Measurements from ENCODE around the gene IL6ST.
A peak's percentile ranks its signal among the peaks of the same experiment; 100 is the strongest.
"Not testable (repeated sequence)": the region's sequence is repeated elsewhere in the genome, so short reads cannot be mapped to it uniquely, and the experiment has no call there.

The IL6ST gene

DNA sequence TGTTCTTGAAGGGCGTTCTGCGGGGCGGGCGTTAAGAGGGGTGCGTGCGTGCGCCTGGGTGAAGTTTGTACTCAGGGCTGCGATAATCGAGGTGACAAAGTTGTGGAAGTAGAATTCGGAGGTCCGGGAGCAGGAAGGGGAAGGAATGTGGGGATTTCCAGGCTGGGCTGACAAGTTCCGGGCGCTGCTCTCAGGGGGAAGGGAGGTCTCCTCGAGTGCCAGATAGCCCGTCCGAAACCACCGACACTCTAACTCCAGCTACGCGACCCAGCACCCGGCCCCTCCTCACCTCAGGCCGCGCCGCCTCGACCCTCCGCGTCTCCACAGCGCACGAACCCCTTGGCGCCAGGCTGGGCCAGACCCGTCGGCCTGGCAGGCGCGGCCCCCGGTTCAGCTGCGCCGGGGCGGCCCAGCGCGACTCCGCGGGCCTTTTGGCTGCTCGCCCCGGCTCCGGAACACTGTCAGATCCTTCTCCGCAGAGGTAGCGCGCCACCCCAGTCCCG is at the start of gene IL6ST:
Gene IL6ST, minus strand, starts transcription at position 469 of the 503 bp plus-strand sequence. CDS start 18,685 bp downstream, outside the sequence.
- peak within 1 kb of the TSS; percentile 82 for H3K4me3 ChIP-seq (ENCODE audit: low read length)

DNA sequence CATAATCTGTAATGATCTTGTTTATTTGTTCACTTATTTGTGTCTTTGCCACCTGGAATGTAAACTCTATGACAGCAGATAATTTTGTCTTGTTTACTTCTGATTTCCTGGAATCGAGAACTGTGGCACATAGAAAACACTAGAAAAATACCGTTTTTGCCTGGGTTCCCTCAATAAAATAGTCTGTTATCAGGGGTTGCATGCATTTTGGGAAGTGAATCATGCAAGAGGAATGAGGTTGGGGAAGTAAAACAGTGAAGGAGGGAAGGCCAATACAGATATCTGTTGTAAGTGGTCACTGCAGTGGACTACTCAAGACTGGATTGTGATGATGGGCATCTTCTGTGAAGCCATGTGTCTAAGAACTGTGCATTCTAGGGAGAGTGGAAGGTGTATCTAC is 45.2 kb upstream of the IL6ST start:
- no peak for TF ChIP-seq ZNF274 (IDR thresholded peaks at IDR 0.05; ENCODE audit: low read depth, low read length)

More for the DNA sequence above, at the start of gene IL6ST:
- no peak for TF ChIP-seq ZNF274 (IDR thresholded peaks at IDR 0.05; ENCODE audit: low read depth, low read length)

DNA sequence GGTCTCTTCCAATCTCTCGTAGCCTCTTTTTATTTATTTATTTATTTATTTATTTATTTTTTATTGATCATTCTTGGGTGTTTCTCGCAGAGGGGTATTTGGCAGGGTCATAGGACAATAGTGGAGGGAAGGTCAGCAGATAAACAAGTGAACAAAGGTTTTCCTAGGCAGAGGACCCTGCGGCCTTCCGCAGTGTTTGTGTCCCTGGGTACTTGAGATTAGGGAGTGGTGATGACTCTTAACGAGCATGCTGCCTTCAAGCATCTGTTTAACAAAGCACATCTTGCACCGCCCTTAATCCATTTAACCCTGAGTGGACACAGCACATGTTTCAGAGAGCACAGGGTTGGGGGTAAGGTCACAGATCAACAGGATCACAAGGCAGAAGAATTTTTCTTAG is 43.4 kb upstream of the IL6ST start:
- not testable (repeated sequence) for H3K4me3 ChIP-seq (ENCODE audit: low read length)

More for the DNA sequence above, 45.2 kb upstream of the IL6ST start:
- H3K4me3 ChIP-seq (ENCODE audit: low read length), result no peak overlapping the region

DNA sequence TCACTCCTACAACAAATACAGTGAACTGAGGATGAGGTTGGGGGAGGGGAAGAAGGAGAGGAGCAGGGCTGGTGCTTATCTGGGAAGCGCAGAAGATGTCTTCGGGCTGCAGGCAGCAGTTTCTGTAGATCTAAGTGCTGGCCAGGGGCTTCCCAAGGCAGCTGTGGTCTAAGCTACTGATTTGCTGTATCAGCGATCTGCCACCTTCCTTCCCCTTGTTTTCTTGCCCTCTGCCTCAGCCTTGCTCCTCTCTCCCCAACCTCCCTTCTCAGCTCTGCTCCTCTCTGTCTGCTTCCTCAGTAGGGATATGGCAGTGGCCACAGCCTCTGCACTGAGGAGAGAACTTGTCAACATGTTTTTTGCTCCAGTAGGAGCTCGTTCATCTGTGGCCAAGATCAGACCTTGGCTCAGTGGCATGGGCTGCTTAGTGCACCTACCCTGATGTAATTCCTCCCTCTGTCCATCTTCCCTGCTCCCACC is 42.8 kb upstream of the IL6ST start:
- no peak for TF ChIP-seq ZNF274 (IDR thresholded peaks at IDR 0.05; ENCODE audit: low read depth, low read length)
- no peak overlapping the region for H3K4me3 ChIP-seq (ENCODE audit: low read length)

DNA sequence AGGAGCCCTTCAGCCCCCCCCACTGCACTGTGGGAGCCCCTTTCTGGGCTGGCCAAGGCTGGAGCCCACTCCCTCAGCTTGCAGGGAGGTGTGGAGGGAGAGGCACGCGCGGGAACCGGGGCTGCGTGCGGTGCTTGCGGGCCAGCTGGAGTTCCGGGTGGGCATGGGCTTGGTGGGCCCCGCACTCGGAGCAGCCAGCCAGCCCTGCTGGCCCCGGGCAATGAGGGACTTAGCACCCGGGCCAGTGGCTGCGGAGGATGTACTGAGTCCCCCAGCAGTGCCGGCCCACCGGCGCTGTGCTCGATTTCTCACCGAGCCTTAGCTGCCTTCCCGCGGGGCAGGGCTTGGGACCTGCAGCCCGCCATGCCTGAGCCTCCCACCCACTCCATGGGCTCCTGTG is 40.6 kb upstream of the IL6ST start:
- H3K4me3 ChIP-seq (ENCODE audit: low read length), result not testable (repeated sequence)

DNA sequence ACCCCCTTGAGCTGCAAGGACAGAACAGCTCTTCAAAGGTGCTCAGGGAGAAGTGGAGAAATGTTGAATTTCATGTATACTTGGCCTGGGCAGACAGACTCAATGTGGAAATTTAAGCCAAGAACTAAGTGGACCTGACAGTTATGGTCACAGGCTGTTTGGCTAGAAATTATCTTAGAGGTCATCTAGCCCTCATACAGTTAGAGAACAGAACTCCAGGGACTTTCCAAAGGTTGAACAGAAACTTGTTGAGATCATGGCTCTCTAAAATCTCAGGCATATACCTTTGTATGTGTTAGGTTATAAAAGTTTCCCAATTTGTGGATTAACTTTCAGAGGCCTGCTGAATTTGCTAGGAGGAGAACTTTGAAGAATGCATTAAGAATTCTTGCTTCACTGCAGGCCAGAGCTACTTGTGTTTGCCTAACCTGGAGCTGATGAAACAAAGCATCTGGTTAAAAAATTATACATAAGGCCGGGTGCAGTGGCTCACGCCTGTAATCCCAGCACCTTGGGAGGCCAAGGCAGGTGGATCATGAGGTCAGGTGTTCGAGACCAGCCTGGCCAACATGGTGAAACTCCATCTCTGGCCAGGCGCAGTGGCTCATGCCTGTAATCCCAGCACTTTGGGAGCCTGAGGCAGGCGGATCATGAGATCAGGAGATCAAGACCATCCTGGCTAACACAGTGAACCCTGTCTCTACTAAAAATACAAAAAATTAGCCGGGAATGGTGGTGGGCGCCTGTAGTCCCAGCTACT is 35.3 kb upstream of the IL6ST start:
- not testable (repeated sequence) for H3K4me3 ChIP-seq (ENCODE audit: low read length)

DNA sequence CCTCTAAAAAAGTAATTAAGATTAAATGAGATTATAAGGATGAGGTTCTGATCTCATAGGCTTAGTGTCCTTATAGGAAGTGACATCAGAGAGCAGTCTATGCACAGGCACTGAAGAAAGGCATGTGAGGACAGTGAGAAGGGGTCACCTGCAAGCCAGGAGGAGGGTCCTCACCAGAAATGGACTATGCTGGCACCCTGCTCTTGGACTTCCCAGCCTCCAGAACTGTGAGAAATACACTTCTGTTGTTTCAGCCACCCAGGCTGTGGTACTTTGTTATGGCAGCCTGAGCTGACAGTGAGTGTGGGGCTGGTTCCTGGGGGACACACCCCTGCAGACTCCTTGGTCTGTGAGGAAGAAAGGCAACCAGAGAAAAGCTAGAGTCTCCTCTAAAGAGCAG is 34.7 kb upstream of the IL6ST start:
- no peak for TF ChIP-seq ZNF274 (IDR thresholded peaks at IDR 0.05; ENCODE audit: low read depth, low read length)
- H3K4me3 ChIP-seq (ENCODE audit: low read length), result no peak overlapping the region

DNA sequence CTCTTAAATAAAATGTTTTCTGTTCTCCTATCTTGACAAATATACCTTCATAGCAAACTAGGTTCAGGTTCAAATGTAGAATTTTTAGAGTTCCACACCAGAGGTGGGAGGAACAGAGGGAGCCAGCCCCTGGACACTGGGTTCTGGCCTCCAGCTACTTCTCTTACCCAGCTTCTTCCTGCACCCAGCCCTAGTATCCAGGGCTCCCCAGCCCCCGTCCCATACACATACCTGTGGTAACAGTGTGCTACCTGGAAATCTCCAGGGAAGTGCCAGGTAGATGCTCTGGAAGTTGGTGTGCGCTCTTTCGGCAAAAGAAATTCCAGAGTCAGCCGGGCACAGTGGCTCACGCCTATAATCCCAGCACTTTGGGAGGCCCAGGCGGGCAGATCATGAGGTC is 33.9 kb upstream of the IL6ST start:
- no peak for TF ChIP-seq ZNF274 (IDR thresholded peaks at IDR 0.05; ENCODE audit: low read depth, low read length)
- H3K4me3 ChIP-seq (ENCODE audit: low read length), result no peak overlapping the region

DNA sequence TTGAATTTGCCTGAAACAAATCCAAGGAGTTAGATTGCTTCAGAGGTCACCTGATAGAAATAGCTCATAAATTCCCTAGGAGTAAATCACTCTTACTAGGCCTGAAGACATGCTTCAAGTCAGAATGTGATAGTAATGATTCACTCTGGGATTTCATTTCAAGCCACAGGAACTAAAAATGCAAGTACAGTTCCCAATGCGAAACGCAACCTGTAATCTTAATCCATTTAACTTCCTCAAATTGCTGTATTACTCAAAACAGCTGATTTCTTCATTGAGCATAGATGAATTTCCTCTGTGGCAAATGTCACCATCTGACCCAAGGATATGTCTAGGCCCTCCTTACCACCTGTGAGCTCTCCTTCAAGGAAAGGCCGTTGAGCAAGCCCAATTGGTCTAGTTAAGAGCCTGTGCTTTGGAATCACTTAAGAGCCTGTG is 32.1 kb upstream of the IL6ST start:
- H3K4me3 ChIP-seq (ENCODE audit: low read length), result no peak overlapping the region
- no peak for TF ChIP-seq ZNF274 (IDR thresholded peaks at IDR 0.05; ENCODE audit: low read depth, low read length)

DNA sequence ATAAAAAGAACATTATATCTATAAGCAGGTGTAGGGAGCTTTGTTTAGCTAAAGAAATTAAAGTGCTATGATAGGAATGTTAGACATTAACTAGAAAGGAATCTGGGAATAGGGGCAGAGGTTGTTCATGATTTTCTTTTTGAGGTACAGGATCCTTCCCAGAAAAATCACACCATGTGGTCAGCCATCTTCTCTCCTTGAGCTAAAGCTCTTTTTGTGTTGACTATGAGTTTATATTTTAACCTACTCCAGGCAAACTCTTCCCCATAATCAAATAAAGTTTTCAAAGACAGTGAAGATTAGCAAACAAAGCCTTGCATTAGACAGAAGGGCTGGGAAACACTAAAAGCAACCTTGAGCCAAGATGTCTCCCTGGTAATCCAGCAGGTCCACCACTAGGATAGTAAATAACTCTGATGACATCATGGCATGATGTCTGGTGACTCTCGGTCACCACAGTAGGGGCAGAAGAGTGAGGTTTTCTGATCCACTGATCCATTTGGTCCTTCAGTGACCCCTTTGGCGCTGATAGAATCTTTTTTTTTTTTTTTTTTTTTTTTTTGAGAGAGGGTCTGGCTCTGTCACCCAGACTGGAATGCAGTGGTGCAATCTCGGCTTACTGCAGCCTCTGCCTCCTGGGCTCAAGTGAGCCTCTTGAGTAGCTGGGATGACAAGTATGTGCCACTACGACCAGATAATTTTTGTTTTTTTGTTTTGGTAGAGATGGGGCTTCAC is 30.6 kb upstream of the IL6ST start:
- H3K4me3 ChIP-seq (ENCODE audit: low read length), result no peak overlapping the region
- TF ChIP-seq ZNF274 (IDR thresholded peaks at IDR 0.05; ENCODE audit: low read depth, low read length), result no peak

DNA sequence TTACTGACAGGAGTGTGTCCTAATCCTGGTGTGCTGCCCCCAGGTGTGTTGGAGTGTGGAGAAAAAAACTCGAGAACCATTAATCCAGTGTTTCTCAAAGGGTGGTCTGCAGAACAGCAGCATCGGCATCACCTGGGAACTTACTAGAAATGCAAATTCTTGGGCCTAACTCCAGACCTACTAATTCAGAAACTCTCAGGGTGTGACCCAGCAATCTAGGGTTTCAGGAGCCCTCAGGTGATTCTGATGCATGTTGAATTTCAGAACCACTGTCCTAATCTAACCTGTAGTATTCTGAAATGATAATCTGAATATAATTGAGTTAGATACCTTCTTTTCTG is 30.0 kb upstream of the IL6ST start:
- TF ChIP-seq ZNF274 (IDR thresholded peaks at IDR 0.05; ENCODE audit: low read depth, low read length), result no peak
- no peak overlapping the region for H3K4me3 ChIP-seq (ENCODE audit: low read length)

DNA sequence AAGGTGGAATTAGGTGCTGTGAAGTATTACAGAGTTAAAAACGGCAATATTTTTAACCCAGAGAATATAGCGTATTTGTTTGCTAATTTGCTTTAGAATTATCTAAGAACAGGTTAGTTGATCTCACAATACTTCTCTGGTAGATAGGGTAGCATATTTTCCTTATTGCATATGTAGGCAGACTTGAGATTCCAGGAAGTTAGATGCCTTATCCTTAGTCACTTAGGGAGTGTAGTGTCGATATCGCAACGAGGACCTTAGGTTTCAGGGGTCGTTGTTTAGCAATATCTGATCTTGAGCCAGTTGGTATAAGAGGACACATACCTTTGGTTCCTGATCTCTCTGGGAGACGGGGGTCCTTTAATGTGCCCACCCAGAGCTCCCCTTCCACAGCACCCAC is 28.5 kb upstream of the IL6ST start:
- TF ChIP-seq ZNF274 (IDR thresholded peaks at IDR 0.05; ENCODE audit: low read depth, low read length), result no peak
- H3K4me3 ChIP-seq (ENCODE audit: low read length), result no peak overlapping the region

DNA sequence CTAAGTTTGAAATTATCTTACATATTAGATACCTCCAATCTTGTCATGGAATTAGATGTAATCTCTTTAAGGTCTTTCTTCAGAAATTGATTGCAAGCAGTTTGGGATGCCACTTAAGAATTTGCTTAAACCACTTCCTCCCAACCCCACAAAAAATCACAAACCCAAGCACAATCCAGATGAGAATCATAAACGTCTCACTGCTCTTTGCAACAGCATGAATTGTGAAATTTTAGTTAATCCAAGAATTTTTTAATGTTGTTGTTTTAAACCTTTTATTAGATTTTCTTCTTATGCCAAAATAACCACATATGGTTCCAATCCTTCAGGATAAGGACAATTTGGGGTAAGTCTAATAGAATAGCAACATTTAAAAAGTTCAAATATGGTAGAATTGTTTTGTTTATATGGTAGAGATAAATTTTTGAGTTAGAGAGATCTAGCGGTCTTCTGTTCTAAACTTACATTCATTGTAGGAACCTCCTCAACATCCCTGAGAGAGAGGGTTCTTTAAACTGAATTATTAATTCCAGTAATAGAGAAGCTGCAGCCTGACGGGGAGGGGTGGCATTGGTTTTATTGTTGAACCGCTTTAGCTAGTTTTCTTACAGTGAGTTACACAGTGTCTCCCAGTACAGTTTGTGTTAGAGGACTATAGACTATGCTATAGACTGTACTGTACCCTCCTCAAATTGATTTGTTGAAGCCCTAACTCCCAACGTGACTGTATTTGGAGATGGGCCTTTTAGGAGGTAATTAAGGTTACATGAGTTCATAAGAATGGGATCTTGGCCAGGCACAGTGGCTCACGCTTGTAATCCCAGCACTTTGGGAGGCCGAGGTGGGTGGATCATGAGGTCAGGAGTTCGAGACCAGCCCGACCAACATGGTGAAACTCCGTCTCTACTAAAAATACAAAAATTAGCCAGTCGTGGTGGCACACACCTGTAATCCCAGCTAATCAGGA is 24.8 kb upstream of the IL6ST start:
- TF ChIP-seq ZNF274 (IDR thresholded peaks at IDR 0.05; ENCODE audit: low read depth, low read length), result no peak

DNA sequence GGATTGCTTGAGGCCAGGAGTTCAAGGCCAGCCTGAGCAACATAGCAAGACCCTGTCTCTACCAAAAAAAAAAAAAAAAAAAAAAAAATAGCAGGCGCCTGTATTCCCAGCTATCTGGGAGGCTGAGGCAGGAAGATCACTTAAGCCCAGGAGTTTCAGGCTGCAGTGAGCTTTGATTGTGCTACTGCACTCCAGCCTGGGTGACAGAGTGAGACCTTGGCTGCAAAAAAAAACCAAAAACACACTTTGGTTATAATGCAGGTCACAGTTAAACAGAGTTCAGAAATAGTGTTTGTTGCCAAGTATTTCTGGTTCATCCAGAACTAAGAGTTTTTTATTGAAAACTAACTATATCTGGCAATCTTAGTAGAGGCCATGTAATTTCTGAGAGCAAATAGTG is 24.1 kb upstream of the IL6ST start:
- no peak for TF ChIP-seq ZNF274 (IDR thresholded peaks at IDR 0.05; ENCODE audit: low read depth, low read length)
- no peak overlapping the region for H3K4me3 ChIP-seq (ENCODE audit: low read length)

More for the DNA sequence above, 24.8 kb upstream of the IL6ST start:
- H3K4me3 ChIP-seq (ENCODE audit: low read length), result no peak overlapping the region

DNA sequence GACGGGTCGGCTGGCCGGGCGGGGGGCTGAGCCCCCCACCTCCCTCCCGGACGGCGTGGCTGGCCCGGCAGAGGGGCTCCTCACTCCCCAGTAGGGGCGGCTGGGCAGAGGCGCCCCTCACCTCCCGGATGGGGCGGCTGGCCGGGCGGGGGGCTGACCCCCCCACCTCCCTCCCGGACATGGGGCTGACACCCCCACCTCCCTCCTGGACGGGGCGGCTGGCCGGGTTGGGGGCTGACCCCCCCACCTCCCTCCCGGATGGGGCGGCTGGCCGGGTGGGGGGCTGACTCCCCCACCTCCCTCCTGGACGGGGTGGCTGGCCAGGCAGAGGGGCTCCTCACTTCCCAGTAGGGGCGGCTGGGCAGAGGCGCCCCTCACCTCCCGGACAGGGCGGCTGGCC is 19.9 kb upstream of the IL6ST start:
- not testable (repeated sequence) for H3K4me3 ChIP-seq (ENCODE audit: low read length)

DNA sequence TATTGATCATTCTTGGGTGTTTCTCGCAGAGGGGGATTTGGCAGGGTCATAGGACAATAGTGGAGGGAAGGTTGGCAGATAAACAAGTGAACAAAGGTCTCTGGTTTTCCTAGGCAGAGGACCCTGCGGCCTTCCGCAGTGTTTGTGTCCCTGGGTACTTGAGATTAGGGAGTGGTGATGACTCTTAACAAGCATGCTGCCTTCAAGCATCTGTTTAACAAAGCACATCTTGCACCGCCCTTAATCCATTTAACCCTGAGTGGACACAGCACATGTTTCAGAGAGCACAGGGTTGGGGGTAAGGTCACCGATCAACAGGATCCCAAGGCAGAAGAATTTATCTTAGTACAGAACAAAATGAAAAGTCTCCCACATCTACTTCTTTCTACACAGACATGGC is 19.2 kb upstream of the IL6ST start:
- H3K4me3 ChIP-seq (ENCODE audit: low read length), result not testable (repeated sequence)

All from GM08714 (cell line).